ENCODE data around the gene LRRC70. TPM values are rescaled to one million over a fixed set of nuclear protein-coding genes. Genes with fewer than 3 reads are reported as not detected.

LRRC70 gene
- total RNA-seq, result 1 to 10 TPM in 1 of 2 experiments, under 1 TPM in 1; 0.91 to 1.0 TPM

GRCh38 chr5:62578540-62578939 is at the start of gene LRRC70:
Gene LRRC70 (plus strand): TSS chr5:62578819. CDS start chr5:62579439, 620 bp downstream.
- Mint-ChIP-seq H3K27me3 (ENCODE audit: low read depth) (no peaks in the 10 kb centered on the region), H3K27ac (no peak within 1 kb of the TSS), H3K9me3 (no peaks in the 10 kb centered on the region), H3K36me3 (ENCODE audit: low read depth) (peaks cover 7% of the 10 kb centered on the region), H3K4me3 (no peak within 1 kb of the TSS), H3K4me1 (ENCODE audit: low read depth) (peaks cover 32% of the 10 kb centered on the region)
- no peak for DNase-seq
- CTCF ChIA-PET, result interaction anchor here (0.6 kb wide), 1 partner anchor 281 kb away, joined by 4 read pairs; no protein-coding TSS in a partner anchor
- intact Hi-C loops (cut with micrococcal nuclease), result loop anchor here (1.0 to 5.0 kb wide), 2 partner anchors 9 to 176 kb away; partner anchors contain the start of gene DIMT1

GRCh38 chr5:62533597-62533996 is 45.0 kb upstream of the LRRC70 start:
- intact Hi-C loops (cut with micrococcal nuclease), result no loop called here

GRCh38 chr5:62534461-62535236 is 44.0 kb upstream of the LRRC70 start:
- Mint-ChIP-seq H3K4me1 (ENCODE audit: low read depth) (peaks cover 9% of the 10 kb centered on the region), H3K4me3 (no peak overlapping the region), H3K27me3 (ENCODE audit: low read depth) (no peaks in the 10 kb centered on the region), H3K27ac (no peak overlapping the region), H3K9me3 (peaks cover 3% of the 10 kb centered on the region), H3K36me3 (ENCODE audit: low read depth) (peaks cover 27% of the 10 kb centered on the region)
- CTCF ChIA-PET, result no interaction called here
- intact Hi-C loops (cut with micrococcal nuclease), result no loop called here
- no peak for DNase-seq

More at GRCh38 chr5:62533597-62533996, 45.0 kb upstream of the LRRC70 start:
- peaks cover 23% of the 10 kb centered on the region for H3K36me3 Mint-ChIP-seq (ENCODE audit: low read depth)
- no peak overlapping the region for H3K27ac Mint-ChIP-seq
- peaks cover 7% of the 10 kb centered on the region for H3K4me1 Mint-ChIP-seq (ENCODE audit: low read depth)
- peaks cover 3% of the 10 kb centered on the region for H3K9me3 Mint-ChIP-seq
- H3K27me3 Mint-ChIP-seq (ENCODE audit: low read depth), result no peaks in the 10 kb centered on the region
- H3K4me3 Mint-ChIP-seq, result no peak overlapping the region
- no peak for DNase-seq
- CTCF ChIA-PET, result no interaction called here

GRCh38 chr5:62536232-62536631 is 42.4 kb upstream of the LRRC70 start:
- Mint-ChIP-seq H3K9me3 (peaks cover 3% of the 10 kb centered on the region), H3K27me3 (ENCODE audit: low read depth) (no peaks in the 10 kb centered on the region), H3K36me3 (ENCODE audit: low read depth) (peaks cover 29% of the 10 kb centered on the region), H3K27ac (no peak overlapping the region), H3K4me1 (ENCODE audit: low read depth) (peaks cover 9% of the 10 kb centered on the region), H3K4me3 (no peak overlapping the region)
- intact Hi-C loops (cut with micrococcal nuclease), result no loop called here
- CTCF ChIA-PET, result interaction anchor here (0.6 kb wide), 1 partner anchor 1273 kb away, joined by 4 read pairs; no protein-coding TSS in a partner anchor
- DNase-seq, result no peak

GRCh38 chr5:62536783-62537182 is 41.8 kb upstream of the LRRC70 start:
- no peaks in the 10 kb centered on the region for H3K27me3 Mint-ChIP-seq (ENCODE audit: low read depth)
- no peak overlapping the region for H3K27ac Mint-ChIP-seq
- peaks cover 26% of the 10 kb centered on the region for H3K36me3 Mint-ChIP-seq (ENCODE audit: low read depth)
- intact Hi-C loops (cut with micrococcal nuclease), result no loop called here
- no peak overlapping the region for H3K4me3 Mint-ChIP-seq
- no peak for DNase-seq
- peaks cover 9% of the 10 kb centered on the region for H3K4me1 Mint-ChIP-seq (ENCODE audit: low read depth)
- peaks cover 3% of the 10 kb centered on the region for H3K9me3 Mint-ChIP-seq
- CTCF ChIA-PET, result no interaction called here

- peak; percentile 15 for DNase-seq
- no peaks in the 10 kb centered on the region for H3K27me3 Mint-ChIP-seq (ENCODE audit: low read depth)
- no peak overlapping the region for H3K4me3 Mint-ChIP-seq
- peak overlapping the region; percentile 43 for H3K27ac Mint-ChIP-seq
- peaks cover 3% of the 10 kb centered on the region for H3K9me3 Mint-ChIP-seq
- peaks cover 26% of the 10 kb centered on the region for H3K36me3 Mint-ChIP-seq (ENCODE audit: low read depth)
- intact Hi-C loops (cut with micrococcal nuclease), result no loop called here
- CTCF ChIA-PET, result no interaction called here
- peaks cover 9% of the 10 kb centered on the region for H3K4me1 Mint-ChIP-seq (ENCODE audit: low read depth)
These were observed 40.3 kb upstream of the LRRC70 start for GRCh38 chr5:62538017-62538942.

DNA sequence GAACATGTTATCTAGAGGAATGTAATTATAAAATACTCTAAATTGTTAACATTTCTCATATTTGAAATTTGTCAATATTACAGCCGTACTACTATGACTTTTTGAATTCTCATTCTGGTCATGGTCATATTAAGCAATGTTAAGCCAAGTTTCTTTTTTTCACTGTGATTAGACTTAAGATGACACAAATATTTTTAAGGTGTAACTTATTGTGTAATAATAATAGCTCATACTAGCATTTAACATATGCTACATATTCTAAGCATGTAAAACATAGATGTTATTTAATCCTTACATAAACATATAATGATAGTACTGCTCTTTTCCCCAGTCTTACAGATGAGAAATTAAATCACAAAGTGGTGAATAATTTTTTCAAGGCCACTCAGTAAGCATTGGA is 35.9 kb upstream of the LRRC70 start:
- intact Hi-C loops (cut with micrococcal nuclease), result no loop called here
- Mint-ChIP-seq H3K36me3 (ENCODE audit: low read depth) (peaks cover 45% of the 10 kb centered on the region), H3K4me1 (ENCODE audit: low read depth) (peaks cover 9% of the 10 kb centered on the region), H3K4me3 (no peak overlapping the region), H3K27ac (no peak overlapping the region), H3K9me3 (peaks cover 7% of the 10 kb centered on the region), H3K27me3 (ENCODE audit: low read depth) (no peaks in the 10 kb centered on the region)
- no peak for DNase-seq
- CTCF ChIA-PET, result no interaction called here

GRCh38 chr5:62547945-62548630 is 30.5 kb upstream of the LRRC70 start:
- DNase-seq, result no peak
- no peaks in the 10 kb centered on the region for H3K4me1 Mint-ChIP-seq (ENCODE audit: low read depth)
- H3K4me3 Mint-ChIP-seq, result no peak overlapping the region
- peaks cover 32% of the 10 kb centered on the region for H3K36me3 Mint-ChIP-seq (ENCODE audit: low read depth)
- peaks cover 4% of the 10 kb centered on the region for H3K9me3 Mint-ChIP-seq
- CTCF ChIA-PET, result no interaction called here
- no peaks in the 10 kb centered on the region for H3K27me3 Mint-ChIP-seq (ENCODE audit: low read depth)
- intact Hi-C loops (cut with micrococcal nuclease), result no loop called here
- no peak overlapping the region for H3K27ac Mint-ChIP-seq

DNA sequence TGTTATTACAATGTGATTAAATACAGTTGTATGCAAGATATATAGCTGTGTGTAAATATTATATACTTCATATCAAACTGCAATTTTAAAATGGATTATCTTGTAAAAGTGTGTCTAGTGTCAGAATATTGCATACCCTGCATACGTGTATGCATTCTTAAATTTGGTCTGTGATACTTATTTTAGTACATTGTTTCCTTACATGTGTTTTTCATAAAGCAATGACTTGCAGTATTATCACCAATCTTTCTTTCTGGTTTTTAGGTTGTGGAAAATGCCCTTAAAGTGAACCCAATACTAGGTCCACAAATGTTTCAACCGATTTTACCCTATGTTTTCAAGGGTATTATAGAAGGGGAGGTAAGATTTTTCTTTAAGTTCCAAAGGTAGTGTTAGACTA is 28.5 kb upstream of the LRRC70 start:
- Mint-ChIP-seq H3K9me3 (no peaks in the 10 kb centered on the region), H3K36me3 (ENCODE audit: low read depth) (peaks cover 26% of the 10 kb centered on the region), H3K4me3 (no peak overlapping the region), H3K4me1 (ENCODE audit: low read depth) (no peaks in the 10 kb centered on the region), H3K27me3 (ENCODE audit: low read depth) (no peaks in the 10 kb centered on the region), H3K27ac (no peak overlapping the region)
- CTCF ChIA-PET, result no interaction called here
- no peak for DNase-seq
- intact Hi-C loops (cut with micrococcal nuclease), result no loop called here

DNA sequence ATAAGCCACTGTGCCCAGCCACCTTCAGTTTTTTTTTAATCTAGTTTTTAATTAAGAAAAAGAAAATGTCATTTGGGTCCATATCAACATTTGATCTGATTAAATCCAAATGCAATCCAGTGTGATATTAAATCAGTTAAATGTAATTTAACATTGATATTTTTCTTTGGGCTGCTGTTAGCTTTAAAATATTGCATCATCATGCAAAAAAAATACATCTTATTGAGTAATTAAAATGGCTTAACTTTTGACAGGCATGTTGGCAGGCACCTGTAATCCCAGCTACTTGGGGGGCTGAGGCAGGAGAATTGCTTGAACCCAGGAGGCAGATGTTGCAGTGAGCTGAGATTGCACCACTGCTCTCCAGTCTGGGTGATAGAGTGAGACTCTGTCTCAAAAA is 22.7 kb upstream of the LRRC70 start:
- intact Hi-C loops (cut with micrococcal nuclease), result no loop called here
- no peak for DNase-seq
- Mint-ChIP-seq H3K27me3 (ENCODE audit: low read depth) (no peaks in the 10 kb centered on the region), H3K4me1 (ENCODE audit: low read depth) (no peaks in the 10 kb centered on the region), H3K27ac (no peak overlapping the region), H3K9me3 (no peaks in the 10 kb centered on the region), H3K4me3 (no peak overlapping the region), H3K36me3 (ENCODE audit: low read depth) (peaks cover 36% of the 10 kb centered on the region)
- CTCF ChIA-PET, result no interaction called here

DNA sequence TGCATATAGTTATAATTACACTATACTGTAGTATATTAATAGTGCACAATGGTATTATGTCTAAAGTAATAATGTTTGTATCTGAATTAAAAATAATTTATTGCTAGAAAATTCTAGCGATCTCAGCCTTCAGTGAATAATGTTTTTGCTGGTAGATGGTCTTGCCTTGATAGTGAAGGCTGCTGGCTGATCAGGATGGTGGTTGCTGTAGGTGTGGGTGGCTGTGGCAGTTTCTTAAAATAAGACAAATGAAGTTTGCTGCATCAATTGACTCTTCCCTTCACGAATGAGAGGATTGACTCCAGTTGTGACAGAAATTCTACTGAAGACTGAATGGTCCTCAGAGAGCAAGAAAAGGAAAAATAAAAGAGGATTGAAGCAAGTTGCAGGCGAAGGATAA is 19.7 kb upstream of the LRRC70 start:
- intact Hi-C loops (cut with micrococcal nuclease), result no loop called here
- H3K27ac Mint-ChIP-seq, result no peak overlapping the region

DNA sequence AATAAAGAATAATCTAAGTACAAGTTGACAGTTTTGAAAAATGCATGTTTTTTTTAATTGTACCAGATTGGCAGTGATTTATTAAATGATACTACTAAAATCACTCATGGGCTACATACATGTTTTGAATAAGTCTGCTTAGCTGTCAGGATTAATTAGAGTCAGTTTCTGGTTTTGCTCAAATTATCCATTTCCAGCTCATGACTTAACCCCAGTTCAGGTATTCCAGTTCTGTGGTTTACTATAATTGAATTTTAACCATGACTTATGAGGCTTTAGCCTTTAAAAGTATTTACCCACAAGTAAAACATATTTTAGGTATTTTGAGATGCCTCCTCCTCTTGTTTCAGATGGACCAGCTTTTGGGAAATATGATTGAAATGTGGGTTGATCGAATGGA is 17.8 kb upstream of the LRRC70 start:
- H3K36me3 Mint-ChIP-seq (ENCODE audit: low read depth), result peaks cover 39% of the 10 kb centered on the region
- no peak for DNase-seq
- CTCF ChIA-PET, result no interaction called here
- H3K27me3 Mint-ChIP-seq (ENCODE audit: low read depth), result no peaks in the 10 kb centered on the region
- H3K4me1 Mint-ChIP-seq (ENCODE audit: low read depth), result no peaks in the 10 kb centered on the region
- H3K4me3 Mint-ChIP-seq, result no peak overlapping the region
- H3K27ac Mint-ChIP-seq, result no peak overlapping the region
- H3K9me3 Mint-ChIP-seq, result peaks cover 6% of the 10 kb centered on the region
- intact Hi-C loops (cut with micrococcal nuclease), result no loop called here

More for the DNA sequence above, 19.7 kb upstream of the LRRC70 start:
- H3K9me3 Mint-ChIP-seq, result no peaks in the 10 kb centered on the region
- no peaks in the 10 kb centered on the region for H3K27me3 Mint-ChIP-seq (ENCODE audit: low read depth)
- CTCF ChIA-PET, result no interaction called here
- H3K4me1 Mint-ChIP-seq (ENCODE audit: low read depth), result no peaks in the 10 kb centered on the region
- H3K4me3 Mint-ChIP-seq, result no peak overlapping the region
- peaks cover 31% of the 10 kb centered on the region for H3K36me3 Mint-ChIP-seq (ENCODE audit: low read depth)
- DNase-seq, result no peak

Measured in activated naive CD4-positive, alpha-beta T cell treated with anti-CD3 and anti-CD28 coated beads for 36 hours (primary cell).